GM12878 (cell line): ENCODE data around the gene GIGYF2.

Source experiments
- CEBPB ChIP-seq, 2 experiments: fragments of 150-350 bp in 1 of 2; IDR thresholded peaks; 2 replicates each; pipeline ENCODE4 v1.6.1; 2012 to 2014; ENCODE audit warnings: low read depth in 2 of 2, low read length in 2 of 2, borderline replicate concordance in 1 of 2, inconsistent platforms in 1 of 2
- TF ChIP-seq, protein P1 (sequence below), 3 experiments: IDR thresholded peaks in 2 of 3; conservative IDR thresholded peaks in 1 of 3; 2 replicates each; pipeline ENCODE4 v1.5.1; 2011; ENCODE audit warnings: low read depth in 3 of 3, low read length in 3 of 3, mild to moderate bottlenecking in 3 of 3, control low read depth in 2 of 3, moderate library complexity in 2 of 3, inconsistent platforms in 1 of 3, mixed read lengths in 1 of 3; ENCODE audit not compliant: control insufficient read depth in 2 of 3, insufficient read depth in 1 of 3; ENCODE audit errors: extremely low read depth in 1 of 3

DNA sequence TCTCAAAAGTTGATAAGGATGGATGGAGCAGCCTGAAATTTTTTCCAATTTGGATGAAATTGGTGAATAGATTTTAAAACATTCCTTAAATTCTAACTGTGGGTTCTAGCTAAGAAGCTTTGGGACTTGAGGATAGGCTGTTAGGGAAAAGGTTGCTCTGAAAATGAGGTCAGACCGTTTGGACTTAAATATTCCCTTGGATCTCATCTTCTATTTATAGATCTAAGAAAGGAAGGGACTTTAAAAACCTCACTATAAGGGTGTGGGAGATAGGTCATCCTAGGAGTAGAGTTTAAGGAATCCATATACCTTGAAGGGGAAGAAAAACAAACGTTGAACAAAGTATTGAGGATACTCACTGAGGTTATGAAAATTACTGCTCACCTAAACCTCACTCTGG lies 155.5 kb downstream of the GIGYF2 start:
- TF ChIP-seq, protein P1, sequence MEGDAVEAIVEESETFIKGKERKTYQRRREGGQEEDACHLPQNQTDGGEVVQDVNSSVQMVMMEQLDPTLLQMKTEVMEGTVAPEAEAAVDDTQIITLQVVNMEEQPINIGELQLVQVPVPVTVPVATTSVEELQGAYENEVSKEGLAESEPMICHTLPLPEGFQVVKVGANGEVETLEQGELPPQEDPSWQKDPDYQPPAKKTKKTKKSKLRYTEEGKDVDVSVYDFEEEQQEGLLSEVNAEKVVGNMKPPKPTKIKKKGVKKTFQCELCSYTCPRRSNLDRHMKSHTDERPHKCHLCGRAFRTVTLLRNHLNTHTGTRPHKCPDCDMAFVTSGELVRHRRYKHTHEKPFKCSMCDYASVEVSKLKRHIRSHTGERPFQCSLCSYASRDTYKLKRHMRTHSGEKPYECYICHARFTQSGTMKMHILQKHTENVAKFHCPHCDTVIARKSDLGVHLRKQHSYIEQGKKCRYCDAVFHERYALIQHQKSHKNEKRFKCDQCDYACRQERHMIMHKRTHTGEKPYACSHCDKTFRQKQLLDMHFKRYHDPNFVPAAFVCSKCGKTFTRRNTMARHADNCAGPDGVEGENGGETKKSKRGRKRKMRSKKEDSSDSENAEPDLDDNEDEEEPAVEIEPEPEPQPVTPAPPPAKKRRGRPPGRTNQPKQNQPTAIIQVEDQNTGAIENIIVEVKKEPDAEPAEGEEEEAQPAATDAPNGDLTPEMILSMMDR (IDR thresholded peaks at IDR 0.05 in 2 of 3, conservative IDR thresholded peaks at IDR 0.05 in 1 of 3; ENCODE audit: control insufficient read depth in 2 of 3, extremely low read depth in 1 of 3, insufficient read depth in 1 of 3, low read depth in 3 of 3, low read length in 3 of 3): no peak
- TF ChIP-seq CEBPB (IDR thresholded peaks at IDR 0.05; ENCODE audit: borderline replicate concordance in 1 of 2, low read depth in 2 of 2, low read length in 2 of 2): no peak
